T-helper 2 cell treated with Interferon-gamma antibody and Interleukin-4, amounts not matched to agents 5 μg/mL and 100 μg/mL, for 36 hours (primary cell): ENCODE measurements around the gene CD48.
A peak's percentile ranks its signal among the peaks of the same experiment; 100 is the strongest.

ENCODE experiments used
- DNase-seq: peaks from one replicate; pipeline ENCODE4 v3.0.0; 2021; ENCODE audit warnings: low spot score
- H3K27ac Mint-ChIP-seq: one replicate; pipeline ENCODE4 v1.8.0; 2021; ENCODE audit warnings: mild to moderate bottlenecking, mixed read lengths
- H3K27me3 Mint-ChIP-seq: one replicate; pipeline ENCODE4 v1.8.0; 2021; ENCODE audit warnings: low read depth, mixed read lengths
- H3K36me3 Mint-ChIP-seq: one replicate; pipeline ENCODE4 v1.8.0; 2021; ENCODE audit warnings: low read depth, mixed read lengths
- H3K4me1 Mint-ChIP-seq: one replicate; pipeline ENCODE4 v1.8.0; 2021; ENCODE audit warnings: low read depth, mixed read lengths
- H3K4me3 Mint-ChIP-seq: one replicate; pipeline ENCODE4 v1.8.0; 2022; ENCODE audit warnings: mild to moderate bottlenecking, moderate library complexity, mixed read lengths
- H3K9me3 Mint-ChIP-seq: one replicate; pipeline ENCODE4 v1.8.0; 2021; ENCODE audit warnings: mixed read lengths

Gene CD48

DNA sequence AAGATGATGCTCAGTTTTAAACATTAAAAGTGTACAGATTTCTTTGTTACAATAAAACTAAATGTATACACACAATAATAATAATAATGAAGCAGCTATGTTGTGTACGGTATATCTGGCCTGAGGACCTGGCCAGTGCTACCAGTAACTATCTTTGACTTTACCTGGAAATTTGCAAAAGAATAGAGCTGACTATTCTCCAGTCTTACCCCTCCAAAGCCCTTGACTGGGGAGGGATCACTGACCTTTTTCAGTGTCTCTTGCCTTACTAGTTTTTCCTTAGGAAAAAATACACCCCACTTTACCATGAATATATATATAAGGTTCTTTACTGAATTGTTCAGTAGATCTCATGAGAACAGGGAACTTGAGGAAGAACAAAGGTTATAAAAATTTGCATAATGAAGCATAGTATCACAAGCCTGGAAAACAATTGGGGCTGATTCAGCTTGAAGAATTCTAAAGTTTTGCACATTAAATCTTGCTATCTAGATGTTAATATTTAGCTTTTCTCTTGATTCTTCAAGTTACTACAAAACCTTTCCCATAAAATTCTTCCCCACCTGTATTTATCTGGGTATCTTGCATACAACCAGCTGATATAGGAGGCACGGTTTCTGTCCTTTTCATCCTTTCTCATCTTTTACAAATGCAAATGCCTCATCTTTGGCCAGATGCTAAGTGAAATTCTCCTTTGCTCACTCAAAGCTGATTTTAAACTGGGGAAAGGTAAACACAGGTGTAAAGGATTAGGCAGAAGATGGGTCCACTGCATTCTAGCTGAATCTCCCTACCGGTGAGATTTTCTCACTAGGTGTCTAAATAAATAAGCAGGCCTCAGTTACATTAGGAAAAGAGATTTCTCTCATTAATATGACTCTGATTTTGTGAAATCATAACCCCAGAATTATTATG lies 39.8 kb downstream of the CD48 start:
- peaks cover 19% of the 10 kb centered on the region for H3K9me3 Mint-ChIP-seq
- no peak overlapping the region for H3K4me3 Mint-ChIP-seq
- no peak overlapping the region for H3K27ac Mint-ChIP-seq
- DNase-seq, result no peak
- peaks cover 34% of the 10 kb centered on the region for H3K36me3 Mint-ChIP-seq
- no peaks in the 10 kb centered on the region for H3K27me3 Mint-ChIP-seq
- H3K4me1 Mint-ChIP-seq, result peaks cover 29% of the 10 kb centered on the region

GRCh38 chr1:160670701-160671100 lies 40.9 kb downstream of the CD48 start:
- H3K36me3 Mint-ChIP-seq, result peaks cover 29% of the 10 kb centered on the region
- H3K27me3 Mint-ChIP-seq, result no peaks in the 10 kb centered on the region
- H3K4me1 Mint-ChIP-seq, result peaks cover 34% of the 10 kb centered on the region
- peaks cover 19% of the 10 kb centered on the region for H3K9me3 Mint-ChIP-seq
- H3K27ac Mint-ChIP-seq, result peak overlapping the region; percentile 7
- no peak for DNase-seq
- H3K4me3 Mint-ChIP-seq, result no peak overlapping the region

- peaks cover 39% of the 10 kb centered on the region for H3K4me1 Mint-ChIP-seq
Measured at GRCh38 chr1:160669802-160670201, 41.8 kb downstream of the CD48 start.

GRCh38 chr1:160669276-160669675 lies 42.3 kb downstream of the CD48 start:
- Mint-ChIP-seq H3K4me1 (peaks cover 44% of the 10 kb centered on the region), H3K4me3 (no peak overlapping the region), H3K27ac (no peak overlapping the region), H3K27me3 (no peaks in the 10 kb centered on the region), H3K9me3 (peaks cover 19% of the 10 kb centered on the region), H3K36me3 (peaks cover 29% of the 10 kb centered on the region)
- no peak for DNase-seq

More at GRCh38 chr1:160669802-160670201, 41.8 kb downstream of the CD48 start:
- H3K27me3 Mint-ChIP-seq, result no peaks in the 10 kb centered on the region
- H3K36me3 Mint-ChIP-seq, result peaks cover 29% of the 10 kb centered on the region
- H3K4me3 Mint-ChIP-seq, result no peak overlapping the region
- no peak for DNase-seq
- peaks cover 19% of the 10 kb centered on the region for H3K9me3 Mint-ChIP-seq
- no peak overlapping the region for H3K27ac Mint-ChIP-seq

GRCh38 chr1:160667896-160668295 lies 43.7 kb downstream of the CD48 start:
- no peak for DNase-seq
- Mint-ChIP-seq H3K9me3 (peaks cover 19% of the 10 kb centered on the region), H3K27me3 (no peaks in the 10 kb centered on the region), H3K4me3 (no peak overlapping the region), H3K27ac (no peak overlapping the region), H3K36me3 (peaks cover 35% of the 10 kb centered on the region), H3K4me1 (peaks cover 56% of the 10 kb centered on the region)

- peaks cover 25% of the 10 kb centered on the region for H3K9me3 Mint-ChIP-seq
- peaks cover 44% of the 10 kb centered on the region for H3K36me3 Mint-ChIP-seq
- peaks cover 68% of the 10 kb centered on the region for H3K4me1 Mint-ChIP-seq
- peak overlapping the region; percentile 92 for H3K27ac Mint-ChIP-seq
- peak overlapping the region; percentile 87 for H3K4me3 Mint-ChIP-seq
- no peaks in the 10 kb centered on the region for H3K27me3 Mint-ChIP-seq
- no peak for DNase-seq
Measured at GRCh38 chr1:160666079-160666442, 45.6 kb downstream of the CD48 start.

GRCh38 chr1:160665330-160666078 lies 46.1 kb downstream of the CD48 start:
- peak overlapping the region; percentile 87 for H3K4me3 Mint-ChIP-seq
- H3K9me3 Mint-ChIP-seq, result peaks cover 25% of the 10 kb centered on the region
- peaks cover 44% of the 10 kb centered on the region for H3K36me3 Mint-ChIP-seq
- peaks cover 65% of the 10 kb centered on the region for H3K4me1 Mint-ChIP-seq
- DNase-seq, result no peak
- H3K27me3 Mint-ChIP-seq, result no peaks in the 10 kb centered on the region
- H3K27ac Mint-ChIP-seq, result peak overlapping the region; percentile 92

GRCh38 chr1:160664573-160665051 lies 47.0 kb downstream of the CD48 start:
- Mint-ChIP-seq H3K4me3 (peak overlapping the region; percentile 87), H3K27ac (peak overlapping the region; percentile 92), H3K27me3 (no peaks in the 10 kb centered on the region), H3K9me3 (peaks cover 31% of the 10 kb centered on the region), H3K36me3 (peaks cover 46% of the 10 kb centered on the region), H3K4me1 (peaks cover 63% of the 10 kb centered on the region)
- peak; percentile 66 for DNase-seq

DNA sequence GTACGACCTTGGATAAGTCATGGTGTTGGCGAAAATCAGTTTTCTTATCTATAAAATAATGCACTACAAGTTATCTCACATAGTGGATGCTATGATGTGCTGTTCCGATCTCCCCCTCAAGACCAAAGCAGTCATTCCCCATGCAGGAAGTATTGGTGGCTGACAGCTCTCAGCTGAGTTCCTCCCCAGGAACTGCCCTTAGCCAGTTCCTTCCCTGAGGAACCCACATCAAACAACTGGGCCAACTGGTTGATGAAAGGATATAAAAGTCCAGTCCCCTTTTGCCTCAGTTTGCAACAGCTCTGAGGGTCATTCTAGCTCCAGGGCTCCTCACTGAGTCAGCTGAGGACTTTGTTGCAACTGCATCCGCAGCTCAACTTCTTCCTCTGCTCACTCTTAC lies 48.7 kb downstream of the CD48 start:
- peak overlapping the region; percentile 9 for H3K27ac Mint-ChIP-seq
- H3K36me3 Mint-ChIP-seq, result peaks cover 38% of the 10 kb centered on the region
- H3K4me3 Mint-ChIP-seq, result peak overlapping the region; percentile 54
- peaks cover 22% of the 10 kb centered on the region for H3K9me3 Mint-ChIP-seq
- peaks cover 69% of the 10 kb centered on the region for H3K4me1 Mint-ChIP-seq
- no peak for DNase-seq
- H3K27me3 Mint-ChIP-seq, result no peaks in the 10 kb centered on the region

GRCh38 chr1:160659566-160659965 lies 52.1 kb downstream of the CD48 start:
- Mint-ChIP-seq H3K9me3 (peaks cover 18% of the 10 kb centered on the region), H3K4me1 (peaks cover 61% of the 10 kb centered on the region), H3K4me3 (no peak overlapping the region), H3K27me3 (no peaks in the 10 kb centered on the region), H3K27ac (no peak overlapping the region), H3K36me3 (peaks cover 33% of the 10 kb centered on the region)
- peak; percentile 1 for DNase-seq

DNA sequence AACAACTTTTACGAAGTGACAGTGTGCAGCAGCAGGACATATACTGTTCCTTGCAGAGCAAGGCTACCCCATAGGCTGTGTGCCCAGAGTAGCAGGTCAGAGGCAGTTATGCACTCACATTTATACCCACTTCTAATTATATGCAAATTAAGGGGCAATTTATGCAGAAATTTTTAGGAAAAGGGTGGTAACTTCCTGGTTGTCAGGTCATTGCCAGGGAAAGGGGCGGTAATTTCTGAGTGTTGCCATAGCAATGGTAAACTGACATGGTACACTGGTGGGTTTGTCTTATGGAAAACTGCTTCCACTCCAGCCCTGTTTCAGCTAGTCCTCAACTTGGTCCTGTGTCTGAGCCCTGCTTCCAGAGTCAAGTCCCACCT lies 52.8 kb downstream of the CD48 start:
- DNase-seq, result peak; percentile 2
- Mint-ChIP-seq H3K4me1 (peaks cover 59% of the 10 kb centered on the region), H3K9me3 (peaks cover 18% of the 10 kb centered on the region), H3K36me3 (peaks cover 29% of the 10 kb centered on the region), H3K27ac (no peak overlapping the region), H3K4me3 (peak overlapping the region; percentile 3), H3K27me3 (no peaks in the 10 kb centered on the region)

GRCh38 chr1:160658162-160658813 lies 53.3 kb downstream of the CD48 start:
- Mint-ChIP-seq H3K4me1 (peaks cover 57% of the 10 kb centered on the region), H3K27me3 (no peaks in the 10 kb centered on the region), H3K36me3 (peaks cover 29% of the 10 kb centered on the region), H3K27ac (peak overlapping the region; percentile 87), H3K9me3 (peaks cover 18% of the 10 kb centered on the region), H3K4me3 (peak overlapping the region; percentile 42)
- peak; percentile 2 for DNase-seq

DNA sequence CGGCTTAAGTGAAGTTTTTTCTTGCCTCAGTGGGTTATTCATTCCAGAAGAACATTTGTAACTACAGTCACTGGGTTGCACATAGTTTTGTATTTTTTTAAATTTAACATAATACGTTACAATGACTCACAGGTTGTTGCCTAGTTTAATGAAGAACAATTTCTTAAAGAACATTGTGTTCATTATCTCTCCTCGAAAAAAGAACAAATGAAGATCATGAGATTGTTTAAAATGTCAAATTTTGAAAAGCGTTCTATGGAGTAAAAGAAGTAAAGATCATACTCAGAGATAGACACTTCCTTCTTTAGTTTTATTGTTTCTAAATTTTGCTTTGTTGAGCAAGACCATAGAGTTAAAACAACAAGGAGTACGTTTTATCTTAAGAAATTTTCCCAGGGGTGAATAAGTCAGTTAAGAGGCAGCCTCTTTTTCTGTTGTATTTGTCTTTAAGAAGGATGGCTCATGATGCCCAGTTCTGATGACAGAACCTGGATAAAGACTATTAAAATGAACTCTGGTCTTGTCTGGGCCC lies 54.3 kb downstream of the CD48 start:
- peaks cover 57% of the 10 kb centered on the region for H3K4me1 Mint-ChIP-seq
- peak; percentile 3 for DNase-seq
- H3K27ac Mint-ChIP-seq, result peak overlapping the region; percentile 87
- H3K9me3 Mint-ChIP-seq, result peaks cover 18% of the 10 kb centered on the region
- no peaks in the 10 kb centered on the region for H3K27me3 Mint-ChIP-seq
- peaks cover 25% of the 10 kb centered on the region for H3K36me3 Mint-ChIP-seq
- H3K4me3 Mint-ChIP-seq, result peak overlapping the region; percentile 42
